Calu3 (cell line): ENCODE results near the gene OR11L1. TPM values are rescaled to one million over a fixed set of nuclear protein-coding genes. Genes with fewer than 3 reads are reported as not detected.

ENCODE experiments used
- BruUV-seq: library from RNA; stranded (reverse); fragments of 400-500 nt; replicated peaks from 2 replicates; lab custom pipeline; 2021; lab: Mats Ljungman, UMichigan
- CTCF ChIA-PET: fragments of 300-600 bp; sonication (Branson Sonifier 250); formaldehyde crosslinking; loops from one replicate; lab custom pipeline; 2022; ENCODE audit warnings: antibody characterized with exemption; lab: Charles Lee
- DNase-seq: peaks from one replicate; pipeline ENCODE4 v3.0.0; 2022
- H3K27ac Mint-ChIP-seq: one replicate; pipeline ENCODE4 v1.8.0; 2022; ENCODE audit warnings: mixed read lengths; ENCODE audit not compliant: unreplicated experiment
- H3K27me3 Mint-ChIP-seq: one replicate; pipeline ENCODE4 v1.8.0; 2022; ENCODE audit warnings: mixed read lengths; ENCODE audit not compliant: unreplicated experiment
- H3K36me3 Mint-ChIP-seq: one replicate; pipeline ENCODE4 v1.8.0; 2022; ENCODE audit warnings: mild to moderate bottlenecking, moderate library complexity, mixed read lengths; ENCODE audit not compliant: insufficient read depth, unreplicated experiment
- H3K4me1 Mint-ChIP-seq: one replicate; pipeline ENCODE4 v1.8.0; 2022; ENCODE audit warnings: mild to moderate bottlenecking, low read depth, mixed read lengths; ENCODE audit not compliant: unreplicated experiment
- H3K4me3 Mint-ChIP-seq: one replicate; pipeline ENCODE4 v1.8.0; 2022; ENCODE audit warnings: mild to moderate bottlenecking, low read depth, moderate library complexity, mixed read lengths; ENCODE audit not compliant: unreplicated experiment
- H3K9me3 Mint-ChIP-seq: one replicate; pipeline ENCODE4 v1.8.0; 2022; ENCODE audit warnings: low read depth, mixed read lengths; ENCODE audit not compliant: unreplicated experiment
- intact Hi-C: fragments of 100-400 bp; cut with micrococcal nuclease; formaldehyde crosslinking; loops from one replicate; pipeline ENCODE4 v1.10.0; 2022; ENCODE audit not compliant: unreplicated experiment
- total RNA-seq: library from RNA; stranded (reverse); gene quantifications from 2 replicates; pipeline ENCODE4 v1.2.3, GENCODE V29; 2022
- TF ChIP-seq, protein P1 (sequence below): fragments of 200-600 bp; IDR thresholded peaks from one replicate; pipeline ENCODE4 v1.8.0; 2022; ENCODE audit warnings: antibody characterized with exemption; ENCODE audit not compliant: unreplicated experiment

The OR11L1 gene
- total RNA-seq, 1 experiment from 2014 or later = not detected

DNA sequence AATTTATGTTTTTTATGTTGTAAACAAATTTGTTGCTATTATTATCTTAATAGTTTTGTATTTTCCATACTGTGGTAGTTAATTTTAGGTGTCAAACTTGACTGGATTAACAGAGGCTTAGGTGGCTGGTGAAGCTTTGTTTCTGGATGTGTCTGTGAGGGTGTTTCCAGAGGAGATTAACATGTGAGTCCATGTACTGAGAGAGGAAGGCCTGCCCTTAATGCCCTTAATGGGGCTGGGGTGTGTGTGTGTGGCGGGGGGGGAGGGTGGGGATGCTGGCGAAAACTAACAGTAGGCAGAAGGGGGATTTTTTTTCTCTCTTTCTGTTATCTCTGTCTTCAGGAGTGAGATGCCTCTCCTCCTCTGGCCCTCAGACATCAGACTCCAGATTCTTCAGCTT, 19.6 kb downstream of the OR11L1 start:
- BruUV-seq = no TSS peak

DNA sequence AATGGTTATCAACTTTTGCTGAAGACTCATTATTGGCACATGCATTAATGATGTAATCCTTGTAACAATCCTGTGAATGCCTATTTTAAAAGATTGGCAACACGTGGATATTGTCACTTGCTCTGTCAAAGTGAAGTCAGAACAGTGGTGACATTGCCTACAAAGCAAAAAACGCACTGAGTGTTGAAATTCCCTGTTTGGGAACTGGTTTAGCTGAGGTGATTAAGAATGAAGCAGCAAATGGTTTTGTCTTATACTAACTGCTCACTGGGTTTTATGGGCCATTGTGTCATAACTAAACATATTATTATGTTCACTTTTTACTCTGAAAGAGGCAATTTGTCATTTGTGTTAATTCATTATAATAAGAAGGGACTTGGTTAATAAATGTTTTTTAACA, 29.1 kb downstream of the OR11L1 start:
- Mint-ChIP-seq H3K4me3 (no peak overlapping the region), H3K36me3 (peaks cover 5% of the 10 kb centered on the region), H3K9me3 (peaks cover 20% of the 10 kb centered on the region), H3K27me3 (no peaks in the 10 kb centered on the region), H3K4me1 (no peaks in the 10 kb centered on the region), H3K27ac (no peak overlapping the region)
- DNase-seq = no peak
- intact Hi-C loops = no loop called here
- no TSS peak for BruUV-seq
- CTCF ChIA-PET = no interaction called here
- TF ChIP-seq, protein P1, sequence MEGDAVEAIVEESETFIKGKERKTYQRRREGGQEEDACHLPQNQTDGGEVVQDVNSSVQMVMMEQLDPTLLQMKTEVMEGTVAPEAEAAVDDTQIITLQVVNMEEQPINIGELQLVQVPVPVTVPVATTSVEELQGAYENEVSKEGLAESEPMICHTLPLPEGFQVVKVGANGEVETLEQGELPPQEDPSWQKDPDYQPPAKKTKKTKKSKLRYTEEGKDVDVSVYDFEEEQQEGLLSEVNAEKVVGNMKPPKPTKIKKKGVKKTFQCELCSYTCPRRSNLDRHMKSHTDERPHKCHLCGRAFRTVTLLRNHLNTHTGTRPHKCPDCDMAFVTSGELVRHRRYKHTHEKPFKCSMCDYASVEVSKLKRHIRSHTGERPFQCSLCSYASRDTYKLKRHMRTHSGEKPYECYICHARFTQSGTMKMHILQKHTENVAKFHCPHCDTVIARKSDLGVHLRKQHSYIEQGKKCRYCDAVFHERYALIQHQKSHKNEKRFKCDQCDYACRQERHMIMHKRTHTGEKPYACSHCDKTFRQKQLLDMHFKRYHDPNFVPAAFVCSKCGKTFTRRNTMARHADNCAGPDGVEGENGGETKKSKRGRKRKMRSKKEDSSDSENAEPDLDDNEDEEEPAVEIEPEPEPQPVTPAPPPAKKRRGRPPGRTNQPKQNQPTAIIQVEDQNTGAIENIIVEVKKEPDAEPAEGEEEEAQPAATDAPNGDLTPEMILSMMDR = no peak

More for the DNA sequence above, 19.6 kb downstream of the OR11L1 start:
- peaks cover 16% of the 10 kb centered on the region for H3K9me3 Mint-ChIP-seq
- CTCF ChIA-PET = no interaction called here
- intact Hi-C loops = no loop called here
- H3K27me3 Mint-ChIP-seq = no peaks in the 10 kb centered on the region
- H3K4me1 Mint-ChIP-seq = no peaks in the 10 kb centered on the region
- DNase-seq = no peak
- no peak overlapping the region for H3K4me3 Mint-ChIP-seq
- TF ChIP-seq, protein P1 = no peak
- H3K36me3 Mint-ChIP-seq = no peaks in the 10 kb centered on the region
- no peak overlapping the region for H3K27ac Mint-ChIP-seq

DNA sequence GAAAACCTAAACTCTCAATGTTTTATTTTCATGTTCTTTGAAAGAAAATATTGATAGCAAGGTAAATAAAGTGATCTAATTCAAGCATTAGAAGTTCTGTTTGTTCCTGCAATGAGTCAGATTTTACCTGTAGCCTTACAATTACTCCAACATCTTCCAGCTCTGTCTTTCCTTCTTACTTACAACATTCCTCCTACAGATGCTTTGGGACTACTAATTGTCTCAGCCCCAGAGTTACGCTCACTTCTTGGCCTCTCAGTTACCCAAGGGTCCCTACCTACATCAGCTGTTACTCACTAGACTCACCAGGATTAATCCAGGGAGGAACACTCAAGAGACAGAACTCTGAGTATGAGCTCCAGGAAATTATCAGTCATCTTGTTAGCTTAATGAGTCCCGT, 44.2 kb downstream of the OR11L1 start:
- Mint-ChIP-seq H3K9me3 (peaks cover 12% of the 10 kb centered on the region), H3K4me3 (no peak overlapping the region), H3K36me3 (no peaks in the 10 kb centered on the region), H3K4me1 (no peaks in the 10 kb centered on the region), H3K27ac (no peak overlapping the region), H3K27me3 (no peaks in the 10 kb centered on the region)
- no TSS peak for BruUV-seq
- CTCF ChIA-PET = no interaction called here
- intact Hi-C loops = no loop called here
- no peak for DNase-seq
- TF ChIP-seq, protein P1 = no peak

Other genes with a start within 250 kb of the OR11L1 start
- not detected in 2 replicates for gene OR2G3, start 236.3 kb downstream of the OR11L1 start, total RNA-seq
- not detected in 2 replicates for gene OR13G1, start 162.2 kb downstream of the OR11L1 start, total RNA-seq
- gene OR6F1, start 125.2 kb downstream of the OR11L1 start, total RNA-seq = not detected in 2 replicates
- gene OR14K1, start 103.3 kb downstream of the OR11L1 start, total RNA-seq = not detected in 2 replicates
- not detected in 2 replicates for gene OR14A2, start 93.8 kb downstream of the OR11L1 start, total RNA-seq
- not detected in 2 replicates for gene OR1C1, start 81.3 kb downstream of the OR11L1 start, total RNA-seq
- gene OR14A16, start 17.8 kb downstream of the OR11L1 start, total RNA-seq = not detected in 2 replicates
- gene TRIM58, start 15.3 kb upstream of the OR11L1 start, total RNA-seq = not detected in 2 replicates
- not detected in 2 replicates for gene OR2W3, start 53.7 kb upstream of the OR11L1 start, total RNA-seq
- not detected in 2 replicates for gene OR2T8, start 78.4 kb upstream of the OR11L1 start, total RNA-seq
- gene OR2AJ1, start 83.0 kb upstream of the OR11L1 start, total RNA-seq = not detected in 2 replicates
- gene OR2L8, start 107.0 kb upstream of the OR11L1 start, total RNA-seq = not detected in 2 replicates
- not detected in 2 replicates for gene OR2AK2, start 123.3 kb upstream of the OR11L1 start, total RNA-seq
- gene OR2L5, start 171.8 kb upstream of the OR11L1 start, total RNA-seq = not detected in 2 replicates
- gene OR2L2, start 188.2 kb upstream of the OR11L1 start, total RNA-seq = 0.21 TPM in 1 of 2 replicates, not detected in the other
- not detected in 2 replicates for gene OR2L3, start 204.9 kb upstream of the OR11L1 start, total RNA-seq